K562 (cell line): ENCODE data around the gene SLC28A1. TPM values are rescaled to one million over a fixed set of nuclear protein-coding genes. Genes with fewer than 3 reads are reported as not detected.

Experiments
- CBFA2T3 ChIP-seq: fragments of 450-650 bp; IDR thresholded peaks from 2 replicates; pipeline ENCODE4 v1.6.1; 2017
- E2F5 ChIP-seq: sonication (generic); formaldehyde crosslinking; IDR thresholded peaks from 2 replicates; pipeline ENCODE4 v1.8.0; 2022; ENCODE audit warnings: mild to moderate bottlenecking, missing genetic modification reagents
- E4F1 ChIP-seq: fragments of 250-450 bp; sonication (Bioruptor Pico); IDR thresholded peaks from 2 replicates; pipeline ENCODE4 v1.5.0; 2021; ENCODE audit warnings: mild to moderate bottlenecking, borderline replicate concordance
- HBP1 ChIP-seq: fragments of 450-650 bp; formaldehyde crosslinking; IDR thresholded peaks from 2 replicates; pipeline ENCODE4 v1.4.0; 2022; ENCODE audit warnings: missing genetic modification characterization
- RCOR1 ChIP-seq, 2 experiments: IDR thresholded peaks; 2 replicates each; pipeline ENCODE4 v1.6.1; 2012; ENCODE audit warnings: low read depth in 2 of 2, low read length in 2 of 2, borderline replicate concordance in 1 of 2, improper control_type of control experiment in 1 of 2
- TEAD2 ChIP-seq: fragments of 450-650 bp; IDR thresholded peaks from 2 replicates; pipeline ENCODE4 v1.6.1; 2016; ENCODE audit warnings: missing genetic modification characterization, control low read depth, missing compliant biosample characterization
- ZBTB11 ChIP-seq, 3 experiments: fragments of 200-800 bp in 1 of 3; fragments of 250-450 bp in 1 of 3; fragments of 450-650 bp in 1 of 3; sonication (Bioruptor Pico) in 1 of 3; sonication (Bioruptor generic) in 1 of 3; formaldehyde crosslinking in 1 of 3; IDR thresholded peaks; 2 replicates each; pipeline versions ENCODE4 v1.6.1 to v1.8.0; 2016 to 2022; ENCODE audit warnings: mild to moderate bottlenecking in 2 of 3, missing genetic modification characterization in 2 of 3, missing compliant biosample characterization in 1 of 3, moderate library complexity in 1 of 3
- ZNF232 ChIP-seq: sonication (generic); formaldehyde crosslinking; IDR thresholded peaks from 2 replicates; pipeline ENCODE4 v1.8.0; 2022; ENCODE audit warnings: mild to moderate bottlenecking, missing genetic modification reagents
- polyA plus RNA-seq, 8 experiments: library from polyadenylated mRNA; depleted of rRNA in 4 of 8; stranded (reverse) in 5 of 8; unstranded in 3 of 8; fragments of >200 nt; fragmentation: Nextera tagmentation in 2 of 8; fragmentation: Illumina TruSeq in 1 of 8; extraction: Ambion mirVana in 2 of 8; extraction: Trizol in 1 of 8; gene quantifications; 2 replicates each; pipeline versions ENCODE4 v1.2.1 to v1.2.3, GENCODE V29; 2011 to 2014; ENCODE audit warnings: inconsistent platforms in 1 of 8, missing spikeins in 1 of 8
- total RNA-seq, 7 experiments: library from RNA; depleted of rRNA in 6 of 7; stranded (reverse); fragments of >200 nt in 6 of 7; fragmentation: Illumina TruSeq in 2 of 7; extraction: Trizol in 2 of 7; gene quantifications; 2 replicates each; pipeline versions ENCODE4 v1.2.1 to v1.2.3, GENCODE V29; 2011 to 2021; ENCODE audit warnings: low replicate concordance in 1 of 7

Gene SLC28A1
- total and polyA plus RNA-seq, 9 of the 15 experiments (the other 6 are each of a cell fraction or from before 2014, with no cell fraction given) = 0.04 TPM; not detected in 8

GRCh38 chr15:84970843-84971242 lies 86.4 kb downstream of the SLC28A1 start (continued):
- TF ChIP-seq ZBTB11 (CRISPR knock-in tag; IDR thresholded peaks at IDR 0.05) (peak in 1 of 3 experiments; percentile 38; a peak in 1 of 6 replicates), HBP1 (no peak), CBFA2T3 (peak; percentile 26; the same call in 1 of the 2 replicates), E4F1 (CRISPR knock-in tag) (no peak), TEAD2 (tag) (no peak), E2F5 (CRISPR knock-in tag) (no peak), RCOR1 (IDR thresholded peaks at IDR 0.05; ENCODE audit: borderline replicate concordance in 1 of 2, low read depth in 2 of 2, low read length in 2 of 2) (no peak), ZNF232 (CRISPR knock-in tag) (no peak)
